GM12878 (cell line): ENCODE data around the gene COL15A1. TPM values are rescaled to one million over a fixed set of nuclear protein-coding genes. Genes with fewer than 3 reads are reported as not detected.

Experiments used
- ATAC-seq: fragments of 200-7000 bp; cut with Tn5 transposase; 3 replicates; pipeline ENCODE4 v1.9.1; 2020; ENCODE audit warnings: mild to moderate bottlenecking, moderate library complexity
- BruUV-seq: library from RNA; stranded (reverse); fragments of 400-500 nt; replicated peaks from 2 replicates; lab custom pipeline; 2021; lab: Mats Ljungman, UMichigan
- CTCF ChIA-PET: fragments of 300-600 bp; sonication (Branson Sonifier 250); formaldehyde crosslinking; extraction: SDS; loops from one replicate; lab custom pipeline; 2021; ENCODE audit warnings: inconsistent platforms; lab: Yijun Ruan, JAX
- POLR2A ChIA-PET: fragments of 350-600 bp; formaldehyde crosslinking; extraction: SDS; loops from one replicate; lab custom pipeline; 2021; ENCODE audit warnings: inconsistent platforms; lab: Charles Lee
- RAD21 ChIA-PET: fragments of 300-600 bp; sonication (Branson Sonifier 250); formaldehyde crosslinking; loops from one replicate; lab custom pipeline; 2023; ENCODE audit warnings: antibody characterized with exemption; ENCODE audit not compliant: unreplicated experiment; lab: Charles Lee
- SMC1A ChIA-PET: fragments of 300-600 bp; sonication (Branson Sonifier 250); formaldehyde crosslinking; loops from one replicate; lab custom pipeline; 2023; ENCODE audit not compliant: unreplicated experiment, uncharacterized antibody; lab: Charles Lee
- DNase-seq: peaks from one replicate; pipeline ENCODE4 v3.0.0-alpha.2; 2011; ENCODE audit warnings: low read depth, low spot score
- FAIRE-seq: peaks from 3 replicates; lab custom pipeline; 2011; peaks lifted over from hg19 to GRCh38; lab: Jason Lieb, UNC
- H2AFZ ChIP-seq: 2 replicates; pipeline ENCODE4 v1.6.0; 2011; ENCODE audit warnings: low read depth, low read length, control low read depth; ENCODE audit not compliant: control insufficient read depth
- H3K27ac ChIP-seq: 2 replicates; pipeline ENCODE4 v1.5.1; 2011; ENCODE audit warnings: control low read depth; ENCODE audit not compliant: control insufficient read depth, insufficient read depth
- H3K27me3 ChIP-seq, 2 experiments: replicated peaks in 1 of 2; 2 replicates each; pipeline versions ENCODE4 v1.6.0 to v1.6.1; 2011; ENCODE audit warnings: low read length in 1 of 2; ENCODE audit not compliant: control insufficient read depth in 2 of 2, insufficient read depth in 2 of 2
- H3K36me3 ChIP-seq, 2 experiments: 2 replicates each; pipeline ENCODE4 v1.5.1; 2011; ENCODE audit warnings: low read length in 1 of 2; ENCODE audit not compliant: control insufficient read depth in 2 of 2, insufficient read depth in 2 of 2
- H3K4me1 ChIP-seq: 2 replicates; pipeline ENCODE4 v1.6.1; 2011; ENCODE audit warnings: mild to moderate bottlenecking, low read length, moderate library complexity, mixed read lengths; ENCODE audit not compliant: control insufficient read depth, insufficient read depth
- H3K4me2 ChIP-seq: 2 replicates; pipeline ENCODE4 v1.6.0; 2011; ENCODE audit warnings: control low read depth; ENCODE audit not compliant: control insufficient read depth, insufficient read depth
- H3K4me3 ChIP-seq: fragments of 200-600 bp; sonication (generic); 2 replicates; pipeline ENCODE4 v1.5.1; 2016
- H3K79me2 ChIP-seq: 2 replicates; pipeline ENCODE4 v1.6.0; 2011; ENCODE audit warnings: low read length; ENCODE audit not compliant: control insufficient read depth, insufficient read depth
- H3K9ac ChIP-seq: 2 replicates; pipeline ENCODE4 v1.8.0; 2011; ENCODE audit warnings: low read length, control low read depth, mixed read lengths; ENCODE audit not compliant: control insufficient read depth, insufficient read depth
- H3K9me3 ChIP-seq: replicated peaks from 3 replicates; pipeline ENCODE4 v1.5.1; 2011; ENCODE audit warnings: mild to moderate bottlenecking, low read length; ENCODE audit not compliant: control insufficient read depth, insufficient read depth
- H4K20me1 ChIP-seq: 2 replicates; pipeline ENCODE4 v1.6.0; 2011; ENCODE audit not compliant: control insufficient read depth, insufficient read depth
- BACH1 ChIP-seq: fragments of 450-650 bp; IDR thresholded peaks from 2 replicates; pipeline ENCODE4 v1.6.1; 2017; ENCODE audit warnings: mild to moderate bottlenecking, borderline replicate concordance
- CEBPB ChIP-seq, 2 experiments: fragments of 150-350 bp in 1 of 2; IDR thresholded peaks; 2 replicates each; pipeline ENCODE4 v1.6.1; 2012 to 2014; ENCODE audit warnings: low read depth in 2 of 2, low read length in 2 of 2, borderline replicate concordance in 1 of 2, inconsistent platforms in 1 of 2
- E2F8 ChIP-seq: fragments of 450-650 bp; IDR thresholded peaks from 2 replicates; pipeline ENCODE4 v1.6.1; 2018; ENCODE audit warnings: mild to moderate bottlenecking, low read depth, moderate library complexity; ENCODE audit not compliant: partially characterized antibody
- HCFC1 ChIP-seq: fragments of 150-350 bp; IDR thresholded peaks from 2 replicates; pipeline ENCODE4 v1.6.1; 2014; ENCODE audit warnings: low read length
- HDGF ChIP-seq: fragments of 450-650 bp; IDR thresholded peaks from 2 replicates; pipeline ENCODE4 v1.6.1; 2016; ENCODE audit warnings: antibody characterized with exemption
- IRF4 ChIP-seq: IDR thresholded peaks from 2 replicates; pipeline ENCODE4 v1.6.1; 2011; ENCODE audit warnings: low read depth, low read length
- NKRF ChIP-seq: fragments of 450-650 bp; conservative IDR thresholded peaks from 2 replicates; pipeline ENCODE4 v1.6.1; 2017; ENCODE audit warnings: mild to moderate bottlenecking, moderate library complexity
- NR2C1 ChIP-seq: fragments of 450-650 bp; IDR thresholded peaks from 2 replicates; pipeline ENCODE4 v1.6.1; 2017; ENCODE audit warnings: antibody characterized with exemption, mild to moderate bottlenecking, moderate library complexity
- RUNX3 ChIP-seq: IDR thresholded peaks from 2 replicates; pipeline ENCODE4 v1.6.1; 2012; ENCODE audit warnings: low read length, inconsistent platforms
- SIN3A ChIP-seq: IDR thresholded peaks from 2 replicates; pipeline ENCODE4 v1.6.1; 2012; ENCODE audit warnings: low read depth, low read length, improper control_type of control experiment
- SMAD5 ChIP-seq: IDR thresholded peaks from 2 replicates; pipeline ENCODE4 v1.6.1; 2016; ENCODE audit warnings: antibody characterized with exemption, low read depth
- SMARCA5 ChIP-seq: fragments of 450-650 bp; IDR thresholded peaks from 2 replicates; pipeline ENCODE4 v1.6.1; 2017; ENCODE audit warnings: mild to moderate bottlenecking
- TARDBP ChIP-seq: IDR thresholded peaks from 2 replicates; pipeline ENCODE4 v1.6.1; 2016; ENCODE audit warnings: borderline replicate concordance
- YBX1 ChIP-seq: fragments of 450-650 bp; IDR thresholded peaks from 2 replicates; pipeline ENCODE4 v1.6.1; 2016; ENCODE audit warnings: antibody characterized with exemption
- WGBS: methylation state at CpG from one replicate; pipeline ENCODE4 v1.1.6; 2016; ENCODE audit warnings: low lambda C conversion rate; ENCODE audit not compliant: insufficient replicate concordance, insufficient coverage; ENCODE audit errors: missing lambda C conversion rate; 5-methylcytosine and 5-hydroxymethylcytosine counted together
- in situ Hi-C: fragments of 300-500 bp; cut with MboI; formaldehyde crosslinking; loops from 9 replicates; pipeline ENCODE4 v1.14.3; 2018; ENCODE audit warnings: mixed read lengths
- intact Hi-C: fragments of 100-400 bp; cut with micrococcal nuclease; formaldehyde crosslinking; loops from one replicate; pipeline ENCODE4 v1.14.2; 2022; ENCODE audit not compliant: unreplicated experiment
- polyA plus RNA-seq, 11 experiments: library from polyadenylated mRNA; depleted of rRNA in 4 of 11; unstranded in 6 of 11; stranded (reverse) in 5 of 11; fragments of >200 nt; fragmentation: Nextera tagmentation in 4 of 11; fragmentation: Illumina TruSeq in 1 of 11; extraction: Ambion mirVana in 4 of 11; extraction: Trizol in 1 of 11; gene quantifications; 1 replicate in 1 of 11; 2 replicates in 10 of 11; pipeline versions ENCODE4 v1.2.1 to v1.2.3, GENCODE V29; 2011 to 2016; ENCODE audit warnings: inconsistent platforms in 2 of 11, missing spikeins in 2 of 11, low read depth in 1 of 11
- total RNA-seq, 4 experiments: library from RNA; depleted of rRNA in 3 of 4; stranded (reverse); fragments of >200 nt in 3 of 4; fragmentation: Illumina TruSeq in 1 of 4; extraction: Trizol in 1 of 4; gene quantifications; 2 replicates each; pipeline versions ENCODE4 v1.2.1 to v1.2.3, GENCODE V29; 2013 to 2021
- TF ChIP-seq, protein P1 (sequence below): fragments of 450-650 bp; IDR thresholded peaks from 2 replicates; pipeline ENCODE4 v1.6.1; 2017; ENCODE audit warnings: low read depth, mild to moderate bottlenecking, moderate library complexity
- TF ChIP-seq, protein P2 (sequence below): IDR thresholded peaks from 2 replicates; pipeline ENCODE4 v1.6.1; 2011; ENCODE audit warnings: borderline replicate concordance, low read depth, mild to moderate bottlenecking, moderate library complexity, mixed read lengths, low read length; ENCODE audit not compliant: insufficient read depth; ENCODE audit errors: extremely low read length
- TF ChIP-seq, protein P3 (sequence below): IDR thresholded peaks from 2 replicates; pipeline ENCODE4 v1.6.1; 2011; ENCODE audit warnings: borderline replicate concordance, low read depth, mild to moderate bottlenecking, moderate library complexity, low read length; ENCODE audit not compliant: insufficient read depth, poor library complexity, severe bottlenecking

COL15A1 gene
- total and polyA plus RNA-seq, 10 of the 15 experiments (the other 5 are each of a cell fraction or from before 2014, with no cell fraction given), result 0.01 to 0.28 (median 0.06) TPM; not detected in 2

GRCh38 chr9:98909935-98910334, 33.8 kb upstream of the COL15A1 start:
- H3K4me2 ChIP-seq, result no peak overlapping the region
- CTCF ChIA-PET, result interaction anchor here (1.2 kb wide), 1 partner anchor 134 kb away, joined by 3 read pairs; no protein-coding TSS in a partner anchor
- H3K79me2 ChIP-seq, result no peaks in the 10 kb centered on the region
- no peaks in the 10 kb centered on the region for H3K36me3 ChIP-seq
- in situ Hi-C loops, result no loop called here
- no peaks in the 10 kb centered on the region for H4K20me1 ChIP-seq
- no peak for DNase-seq
- no peaks in the 10 kb centered on the region for H3K9me3 ChIP-seq
- SMC1A ChIA-PET, result interaction anchor here (0.9 to 1.4 kb wide), 2 partner anchors 10 to 11 kb away, joined by 3 to 4 read pairs; no protein-coding TSS in a partner anchor
- H3K9ac ChIP-seq, result no peak overlapping the region
- BruUV-seq, result no TSS peak
- no peak for ATAC-seq
- no peaks in the 10 kb centered on the region; a peak in 1 of 4 replicates for H3K27me3 ChIP-seq
- WGBS, result 0% methylated on average over 1 of the region's 1 CpG
- no peak overlapping the region for H3K27ac ChIP-seq
- no peak overlapping the region for H2AFZ ChIP-seq
- RAD21 ChIA-PET, result no interaction called here
- no peak overlapping the region for H3K4me3 ChIP-seq
- POLR2A ChIA-PET, result no interaction called here
- FAIRE-seq, result no peak
- no peaks in the 10 kb centered on the region for H3K4me1 ChIP-seq
- intact Hi-C loops, result no loop called here
- TF ChIP-seq SMAD5, result no peak
- no peak for TF ChIP-seq NKRF
- no peak for TF ChIP-seq CEBPB (IDR thresholded peaks at IDR 0.05; ENCODE audit: borderline replicate concordance in 1 of 2, low read depth in 2 of 2, low read length in 2 of 2)
- TF ChIP-seq HCFC1, result no peak
- no peak for TF ChIP-seq HDGF
- no peak for TF ChIP-seq IRF4
- no peak for TF ChIP-seq BACH1
- TF ChIP-seq, protein P1, sequence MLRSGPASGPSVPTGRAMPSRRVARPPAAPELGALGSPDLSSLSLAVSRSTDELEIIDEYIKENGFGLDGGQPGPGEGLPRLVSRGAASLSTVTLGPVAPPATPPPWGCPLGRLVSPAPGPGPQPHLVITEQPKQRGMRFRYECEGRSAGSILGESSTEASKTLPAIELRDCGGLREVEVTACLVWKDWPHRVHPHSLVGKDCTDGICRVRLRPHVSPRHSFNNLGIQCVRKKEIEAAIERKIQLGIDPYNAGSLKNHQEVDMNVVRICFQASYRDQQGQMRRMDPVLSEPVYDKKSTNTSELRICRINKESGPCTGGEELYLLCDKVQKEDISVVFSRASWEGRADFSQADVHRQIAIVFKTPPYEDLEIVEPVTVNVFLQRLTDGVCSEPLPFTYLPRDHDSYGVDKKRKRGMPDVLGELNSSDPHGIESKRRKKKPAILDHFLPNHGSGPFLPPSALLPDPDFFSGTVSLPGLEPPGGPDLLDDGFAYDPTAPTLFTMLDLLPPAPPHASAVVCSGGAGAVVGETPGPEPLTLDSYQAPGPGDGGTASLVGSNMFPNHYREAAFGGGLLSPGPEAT, result no peak
- TF ChIP-seq, protein P2, sequence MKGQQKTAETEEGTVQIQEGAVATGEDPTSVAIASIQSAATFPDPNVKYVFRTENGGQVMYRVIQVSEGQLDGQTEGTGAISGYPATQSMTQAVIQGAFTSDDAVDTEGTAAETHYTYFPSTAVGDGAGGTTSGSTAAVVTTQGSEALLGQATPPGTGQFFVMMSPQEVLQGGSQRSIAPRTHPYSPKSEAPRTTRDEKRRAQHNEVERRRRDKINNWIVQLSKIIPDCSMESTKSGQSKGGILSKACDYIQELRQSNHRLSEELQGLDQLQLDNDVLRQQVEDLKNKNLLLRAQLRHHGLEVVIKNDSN, result no peak
- no peak for TF ChIP-seq RUNX3
- no peak for TF ChIP-seq YBX1
- TF ChIP-seq TARDBP, result no peak
- TF ChIP-seq, protein P3, sequence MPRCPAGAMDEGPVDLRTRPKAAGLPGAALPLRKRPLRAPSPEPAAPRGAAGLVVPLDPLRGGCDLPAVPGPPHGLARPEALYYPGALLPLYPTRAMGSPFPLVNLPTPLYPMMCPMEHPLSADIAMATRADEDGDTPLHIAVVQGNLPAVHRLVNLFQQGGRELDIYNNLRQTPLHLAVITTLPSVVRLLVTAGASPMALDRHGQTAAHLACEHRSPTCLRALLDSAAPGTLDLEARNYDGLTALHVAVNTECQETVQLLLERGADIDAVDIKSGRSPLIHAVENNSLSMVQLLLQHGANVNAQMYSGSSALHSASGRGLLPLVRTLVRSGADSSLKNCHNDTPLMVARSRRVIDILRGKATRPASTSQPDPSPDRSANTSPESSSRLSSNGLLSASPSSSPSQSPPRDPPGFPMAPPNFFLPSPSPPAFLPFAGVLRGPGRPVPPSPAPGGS, result no peak
- TF ChIP-seq NR2C1, result no peak
- TF ChIP-seq SMARCA5, result no peak
- TF ChIP-seq SIN3A, result no peak
- no peak for TF ChIP-seq E2F8
